SHP77 (cell line): Measurements from ENCODE around the gene CALCOCO2.
"Not testable (repeated sequence)": the region's sequence is repeated elsewhere in the genome, so short reads cannot be mapped to it uniquely, and the experiment has no call there.

ENCODE experiments used
- DNase-seq, 2 experiments: peaks; one replicate each; lab custom pipeline; 2025; lab: John Stamatoyannopoulos, UW

CALCOCO2 gene

DNA sequence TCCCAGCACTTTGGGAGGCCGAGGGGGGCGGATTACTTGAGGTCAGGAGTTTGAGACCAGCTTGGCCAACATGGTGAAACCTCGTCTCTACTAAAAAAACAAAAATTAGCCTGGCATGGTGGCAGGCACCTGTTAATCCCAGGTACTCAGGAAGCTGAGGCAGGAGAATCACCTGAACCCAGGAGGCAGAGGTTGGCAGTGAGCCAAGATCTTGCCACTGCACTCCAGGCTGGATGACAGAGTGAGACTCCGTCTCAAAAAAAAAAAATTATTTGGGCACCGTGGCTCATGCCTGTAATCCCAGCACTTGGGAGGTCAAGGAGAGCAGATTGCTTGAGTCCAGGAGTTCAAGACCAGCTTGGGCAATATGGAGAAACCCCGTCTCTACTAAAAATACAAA, 9.9 kb upstream of the CALCOCO2 start:
- not testable (repeated sequence) for DNase-seq

DNA sequence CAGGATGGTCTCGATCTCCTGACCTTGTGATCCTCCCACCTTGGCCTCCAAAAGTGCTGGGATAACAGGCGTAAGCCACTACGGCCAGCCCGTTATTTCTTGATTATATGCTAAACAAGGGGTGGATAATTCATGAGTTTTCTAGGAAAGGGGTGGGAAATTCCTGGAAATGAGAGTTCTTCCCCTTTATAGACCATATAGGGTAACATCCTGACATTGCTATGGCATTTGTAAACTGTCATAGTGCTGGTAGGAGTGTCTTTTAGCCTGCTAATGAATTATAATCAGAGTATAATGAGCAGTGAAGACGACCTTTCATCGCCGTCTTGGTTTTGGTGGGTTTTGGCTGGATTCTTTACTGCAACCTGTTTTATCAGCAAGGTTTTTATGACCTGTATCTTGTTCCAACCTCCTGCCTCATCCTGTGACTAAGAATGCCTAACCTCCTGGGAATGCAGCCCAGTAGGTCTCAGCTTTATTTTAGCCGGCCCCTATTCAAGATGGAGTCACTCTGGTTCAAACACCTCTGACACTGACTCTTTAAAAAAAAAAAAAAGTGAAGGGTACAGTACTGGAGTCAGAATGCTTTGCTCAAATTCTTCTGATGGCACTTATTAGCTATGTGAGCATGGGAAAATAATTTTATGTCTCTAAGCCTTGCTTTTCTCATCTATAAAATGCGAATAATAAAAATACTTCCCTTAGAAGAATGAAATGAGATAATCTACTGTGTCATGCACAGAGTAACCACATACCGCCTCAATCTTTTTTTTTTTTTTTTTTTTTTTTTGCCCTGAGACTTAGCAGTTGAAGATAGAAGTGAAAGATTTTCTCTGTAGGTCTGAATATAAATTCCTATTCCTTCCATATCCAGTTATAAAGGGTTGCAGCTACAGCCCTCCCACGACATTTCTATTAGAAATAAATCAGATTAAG, 5.1 kb upstream of the CALCOCO2 start:
- no peak for DNase-seq

DNA sequence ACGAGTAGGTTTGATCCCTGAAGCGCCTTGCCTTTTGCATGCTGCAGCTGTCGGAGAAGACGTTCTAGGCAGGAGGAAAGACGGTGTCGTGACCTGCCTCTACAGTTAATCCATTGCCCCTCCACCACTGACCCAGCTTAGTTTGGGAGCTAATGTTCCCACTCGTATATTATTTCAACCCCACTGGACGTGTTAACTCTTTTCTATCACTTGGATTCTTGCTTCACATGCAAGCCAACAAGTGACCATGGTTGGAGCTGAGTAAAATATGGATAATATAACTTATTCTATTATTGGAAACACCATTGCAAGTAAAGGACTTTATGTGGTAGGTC, 681 bp downstream of the CALCOCO2 start:
- DNase-seq: no peak

DNA sequence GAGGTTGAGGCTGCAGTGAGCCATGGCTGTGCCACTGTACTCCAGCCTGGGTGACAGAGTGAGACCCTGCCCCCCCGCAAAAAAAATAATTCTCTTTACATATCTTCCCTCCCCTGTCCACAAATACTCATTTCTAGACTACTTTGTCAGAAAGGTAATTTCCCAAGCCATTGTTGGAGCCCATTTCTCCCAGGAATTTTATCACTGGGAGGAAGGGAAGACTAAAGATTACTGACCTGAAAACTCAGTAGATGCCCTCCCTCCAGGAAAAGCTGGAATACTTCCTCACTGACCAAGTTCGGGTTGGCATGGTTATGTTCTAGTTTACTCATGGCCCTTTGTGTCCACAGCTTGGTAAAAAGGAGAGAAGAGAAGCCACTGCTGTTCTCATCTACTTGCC, 4.1 kb downstream of the CALCOCO2 start:
- DNase-seq: no peak

DNA sequence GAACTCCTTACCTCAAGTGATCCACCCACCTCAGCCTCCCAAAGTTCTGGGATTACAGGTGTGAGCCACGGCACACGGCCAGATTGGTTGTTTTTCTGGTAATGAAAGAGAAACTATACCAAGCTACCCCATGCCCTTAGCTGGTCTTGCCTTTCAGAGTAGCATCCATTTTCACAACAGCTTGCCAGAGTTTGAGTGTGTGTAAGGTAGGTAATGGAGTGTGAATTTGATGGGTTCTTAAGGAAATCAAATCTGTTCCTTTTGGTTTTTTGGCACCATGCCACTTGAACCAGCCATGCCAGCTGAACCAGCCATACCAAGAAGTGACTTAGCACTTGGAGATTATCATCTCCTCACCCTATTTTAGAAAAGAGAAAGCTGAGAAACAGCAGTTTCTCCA, 5.1 kb downstream of the CALCOCO2 start:
- DNase-seq: no peak

DNA sequence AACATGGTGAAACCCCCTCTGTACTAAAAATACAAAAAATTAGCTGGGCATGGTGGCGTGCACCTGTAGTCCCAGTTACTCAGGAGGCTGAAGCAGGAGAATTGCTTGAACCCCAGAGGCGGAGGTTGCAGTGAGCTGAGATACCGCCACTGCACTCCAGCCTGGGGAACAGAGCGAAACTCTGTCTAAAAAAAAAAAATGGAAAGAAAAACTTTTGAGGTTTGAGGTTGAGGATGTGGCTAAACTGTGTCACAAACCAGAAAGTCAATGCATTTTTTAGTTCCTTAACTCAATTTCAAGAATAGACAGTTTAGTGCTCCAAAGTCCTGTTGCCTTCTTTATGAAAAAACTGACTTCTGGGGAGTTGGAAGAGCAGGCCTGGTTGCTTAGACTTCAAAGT, 6.6 kb downstream of the CALCOCO2 start:
- not testable (repeated sequence) for DNase-seq

DNA sequence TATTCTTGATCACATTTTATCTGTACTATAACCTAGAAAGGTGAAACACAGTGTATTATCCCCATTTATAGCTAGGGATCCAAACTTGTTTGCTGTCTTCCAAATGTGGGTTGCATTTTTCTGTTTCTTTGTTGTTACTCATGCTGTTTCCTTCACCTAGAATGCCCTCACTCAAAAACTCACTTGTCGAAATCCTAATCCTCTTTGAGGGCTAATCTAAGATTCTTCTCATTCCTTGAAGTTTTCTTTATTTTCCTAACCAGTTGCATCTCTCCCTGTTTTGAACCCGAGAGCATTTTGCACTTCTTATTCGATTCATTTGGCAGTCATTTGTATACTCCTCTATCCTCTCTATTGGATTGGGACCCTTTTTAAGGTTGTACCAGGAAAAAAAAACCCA, 9.6 kb downstream of the CALCOCO2 start:
- no peak for DNase-seq

DNA sequence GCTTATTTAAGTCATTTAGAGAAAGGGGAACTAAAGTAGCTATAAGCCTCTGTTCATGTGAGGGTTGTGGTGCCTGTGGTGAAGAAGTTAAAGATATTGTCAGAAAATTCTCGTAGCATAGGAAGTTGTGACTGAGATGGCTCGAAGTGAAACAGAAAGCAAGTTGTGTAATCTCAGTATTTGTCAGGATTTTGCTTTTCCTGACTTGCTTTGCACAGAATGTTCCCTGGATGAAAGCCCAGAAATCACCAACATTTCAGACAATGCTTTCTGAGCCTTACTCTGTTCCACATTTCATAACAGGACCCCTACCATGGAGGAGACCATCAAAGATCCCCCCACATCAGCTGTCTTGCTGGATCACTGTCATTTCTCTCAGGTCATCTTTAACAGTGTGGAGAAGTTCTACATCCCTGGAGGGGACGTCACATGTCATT, 10.6 kb downstream of the CALCOCO2 start:
- no peak for DNase-seq

DNA sequence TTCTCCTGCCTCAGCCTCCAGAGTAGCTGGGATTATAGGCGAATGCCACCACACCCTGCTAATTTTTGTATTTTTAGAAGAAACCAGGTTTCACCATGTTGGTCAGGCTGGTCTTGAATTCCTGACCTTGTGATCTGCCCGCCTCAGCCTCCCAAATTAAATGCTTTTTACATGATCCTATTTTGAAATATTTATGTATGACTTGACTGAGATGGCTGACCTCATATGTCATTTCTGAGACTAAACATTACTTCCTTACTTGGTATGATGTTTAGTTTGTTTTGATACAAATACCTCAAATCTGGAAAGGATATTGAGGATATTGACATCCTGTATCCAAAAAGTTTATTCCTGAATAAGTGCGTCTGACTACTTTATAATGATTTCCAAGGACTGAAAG, 11.9 kb downstream of the CALCOCO2 start:
- no peak for DNase-seq

DNA sequence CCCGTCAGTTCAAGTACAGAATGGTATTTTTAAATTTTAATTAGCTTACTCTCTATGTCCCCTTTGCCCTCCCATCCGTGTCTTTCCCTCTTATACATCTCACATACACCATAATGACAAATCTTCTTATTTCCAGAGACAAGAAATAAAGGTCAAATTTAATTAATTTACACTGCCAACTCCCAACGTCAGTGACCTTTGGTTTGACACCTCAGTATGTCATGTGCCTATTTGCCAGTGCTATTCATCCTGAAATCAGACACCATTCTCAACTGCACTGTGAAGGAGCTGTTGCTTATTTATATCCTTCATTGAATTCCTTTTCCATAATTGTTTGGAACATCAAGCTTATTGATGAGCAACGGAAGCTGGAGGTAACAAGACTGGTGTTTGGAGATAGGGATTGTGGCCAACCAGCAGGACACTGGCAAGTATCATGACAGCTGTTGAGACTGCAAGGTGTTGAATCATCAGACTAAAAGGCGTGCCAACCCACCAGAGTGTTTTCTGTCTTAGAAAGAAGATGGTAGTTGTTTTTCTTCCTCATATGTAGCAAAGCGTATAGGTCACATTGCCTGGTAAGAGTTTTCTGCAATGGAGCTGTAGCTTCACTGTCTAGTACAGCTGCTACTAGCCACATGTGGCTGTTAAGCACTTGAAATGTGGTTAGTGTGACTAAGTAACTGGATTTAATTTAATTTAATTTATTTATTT, 12.5 kb downstream of the CALCOCO2 start:
- DNase-seq: no peak

DNA sequence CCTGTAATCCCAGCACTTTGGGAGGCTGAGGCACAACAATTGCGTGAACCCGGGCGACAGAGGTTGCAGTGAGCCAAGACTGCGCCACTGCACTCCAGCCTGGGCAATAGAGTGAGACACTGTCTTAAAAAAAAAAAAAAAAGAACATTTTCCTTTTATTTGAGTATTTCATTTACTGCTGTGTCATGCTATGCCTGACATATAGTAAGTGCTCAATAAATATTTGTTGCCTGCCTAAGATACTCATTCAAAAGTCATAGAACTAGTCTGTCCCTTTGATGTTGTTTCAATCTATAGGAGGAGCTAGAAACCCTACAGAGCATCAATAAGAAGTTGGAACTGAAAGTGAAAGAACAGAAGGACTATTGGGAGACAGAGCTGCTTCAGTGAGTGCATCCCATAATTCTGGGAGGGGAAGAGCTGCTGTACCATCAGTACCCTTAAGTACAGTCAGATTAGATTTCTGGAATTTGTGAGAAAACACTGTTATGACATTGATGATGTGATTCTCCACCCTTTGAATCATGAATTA, 20.0 kb downstream of the CALCOCO2 start:
- no peak for DNase-seq

DNA sequence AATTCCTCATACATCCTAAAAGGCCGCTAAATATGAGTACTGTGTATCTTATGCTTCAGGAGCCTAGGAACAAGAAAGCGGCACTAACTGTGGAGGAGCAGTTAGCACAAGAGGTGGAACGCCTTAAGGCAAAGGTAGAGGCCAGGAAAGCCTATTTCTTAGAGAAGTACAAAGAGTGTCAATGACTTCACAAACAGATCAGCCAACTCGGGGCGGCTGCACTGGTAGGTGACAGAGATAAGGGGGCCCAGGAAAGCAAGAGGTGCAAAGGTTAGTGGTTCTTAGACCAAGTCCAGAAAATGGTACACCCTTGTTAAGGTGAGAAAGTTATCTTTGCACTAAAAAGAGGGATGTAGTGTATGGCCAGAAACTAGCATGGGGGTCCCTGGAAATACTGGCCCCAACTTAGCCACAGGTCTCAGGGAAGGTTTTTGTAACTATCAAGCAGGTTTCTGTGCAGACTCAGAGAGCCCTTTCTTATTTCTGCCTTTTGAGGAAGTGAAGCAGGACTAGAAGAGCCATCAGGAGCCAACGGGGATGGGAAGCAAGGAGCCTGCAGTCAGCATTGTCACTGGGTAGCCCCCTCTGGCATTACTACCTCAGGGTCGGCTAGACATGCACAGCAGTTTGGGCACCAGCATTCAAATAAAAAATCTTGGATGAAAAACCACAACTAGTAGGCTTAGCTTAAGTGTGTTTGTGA, 24.1 kb downstream of the CALCOCO2 start:
- no peak for DNase-seq

DNA sequence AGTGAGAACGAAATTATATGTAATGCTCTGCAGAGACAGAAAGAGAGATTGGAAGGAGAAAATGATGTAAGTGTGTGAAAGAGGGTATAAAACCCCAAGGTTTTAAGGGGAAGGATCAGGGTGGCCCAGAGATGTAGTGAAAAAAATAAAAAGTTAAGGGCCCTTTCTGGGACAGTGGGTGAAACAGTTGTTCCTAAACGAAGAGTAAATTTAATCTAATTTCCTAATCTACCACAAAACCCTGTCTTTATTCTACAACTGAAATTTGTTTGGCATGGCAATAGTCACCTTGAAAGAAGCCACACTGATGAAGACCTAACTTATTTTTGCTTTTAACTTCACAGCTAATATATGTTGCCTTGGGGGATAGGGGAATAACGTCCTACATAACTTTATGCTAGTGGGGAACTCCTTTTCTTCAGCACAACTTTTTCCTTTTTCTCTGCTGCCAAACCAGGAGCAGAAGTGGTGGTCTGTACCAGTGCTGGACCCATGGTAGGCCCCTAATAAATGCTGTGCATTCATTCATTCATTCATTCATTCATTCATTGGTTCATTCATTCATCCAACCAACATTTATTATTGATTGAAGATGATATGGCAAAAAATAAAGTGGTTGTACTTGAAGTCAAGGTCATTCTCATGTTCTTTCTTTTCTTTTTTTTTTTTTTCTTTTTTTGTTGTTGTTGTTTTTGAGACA, 25.4 kb downstream of the CALCOCO2 start:
- DNase-seq: no peak

DNA sequence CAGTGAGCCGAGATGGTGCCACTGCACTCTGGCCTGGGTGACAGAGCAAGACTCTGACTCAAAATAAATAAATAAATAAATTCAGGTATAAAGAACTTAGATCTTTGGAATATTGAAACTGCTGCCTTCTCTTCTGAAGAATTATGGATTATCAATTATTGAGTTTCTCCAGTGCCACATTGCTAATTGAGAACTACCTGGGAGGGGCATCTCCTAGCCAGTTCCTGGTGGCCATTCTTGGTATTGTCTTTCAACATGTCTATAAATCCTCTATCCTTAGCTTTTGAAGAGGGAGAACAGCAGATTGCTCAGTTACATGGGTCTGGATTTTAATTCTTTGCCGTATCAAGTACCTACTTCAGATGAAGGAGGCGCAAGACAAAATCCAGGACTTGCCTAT, 29.2 kb downstream of the CALCOCO2 start:
- DNase-seq: no peak

DNA sequence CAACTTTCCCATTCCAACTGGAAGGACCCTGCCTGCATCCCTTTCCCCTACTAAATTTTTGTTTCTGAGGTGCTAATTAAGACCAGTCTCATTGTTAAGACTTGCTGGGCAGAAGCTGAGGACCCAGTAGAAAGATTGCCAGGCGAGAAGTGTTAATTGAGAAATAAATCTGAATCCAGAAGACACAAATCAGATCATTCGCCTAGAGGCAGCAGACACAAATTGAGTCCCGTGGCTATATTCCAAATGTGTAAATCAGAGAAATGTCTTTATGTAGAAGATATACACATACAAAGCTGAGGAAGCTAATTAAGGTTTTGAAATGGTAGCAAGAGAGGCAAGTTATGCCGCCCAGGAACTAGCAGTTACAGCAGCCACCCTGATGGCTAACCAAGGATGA, 29.6 kb downstream of the CALCOCO2 start:
- no peak for DNase-seq

DNA sequence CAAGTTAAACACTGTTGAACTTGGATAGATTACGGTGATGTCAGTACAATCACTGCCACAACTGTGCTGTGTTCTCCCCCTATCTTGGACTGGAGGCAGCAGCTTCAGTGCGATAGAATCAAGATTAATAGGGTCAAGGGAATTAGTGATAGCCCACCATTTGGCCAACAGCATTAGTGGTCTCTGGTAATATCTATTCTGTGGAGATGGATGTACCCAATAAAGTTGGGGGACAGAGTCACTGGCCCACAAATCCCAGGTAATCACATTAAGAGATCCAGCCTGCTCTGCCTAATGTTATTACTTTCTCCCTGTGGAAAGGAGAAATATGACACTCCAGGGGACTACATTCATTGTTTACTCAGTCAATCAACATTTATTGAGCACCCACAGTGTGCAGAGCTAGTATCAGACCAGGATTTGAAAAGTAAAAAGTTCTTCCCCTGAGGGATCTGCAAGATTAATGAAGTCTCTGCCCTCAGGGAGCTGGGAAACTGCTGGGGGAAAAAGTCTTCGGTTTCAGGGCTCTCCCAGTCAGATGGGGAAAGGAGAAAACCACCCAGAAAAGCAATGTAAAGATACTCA, 38.2 kb downstream of the CALCOCO2 start:
- no peak for DNase-seq

DNA sequence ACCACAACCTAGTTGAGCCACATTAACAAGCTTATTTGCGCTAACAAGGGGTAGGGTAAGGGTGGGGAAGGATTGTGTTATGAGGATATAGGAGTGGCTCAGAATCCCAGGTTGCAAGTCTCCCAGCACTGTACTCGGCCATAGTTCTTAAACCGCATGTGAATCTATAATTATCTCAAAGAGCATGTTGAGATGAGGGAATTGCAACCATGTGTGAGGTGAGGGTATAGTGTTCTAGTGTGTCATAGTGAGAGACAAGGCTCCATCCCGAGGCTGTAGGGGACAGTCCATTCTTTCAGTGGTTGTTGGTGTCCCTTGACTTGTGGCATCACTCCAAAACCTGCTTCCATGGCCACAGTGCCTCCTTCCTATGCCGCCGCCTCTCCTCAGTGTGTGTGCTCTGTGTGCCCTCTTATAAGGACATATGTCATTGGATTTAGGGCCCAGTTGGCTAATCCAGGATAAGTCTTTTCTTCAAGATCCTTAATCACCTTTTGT, 39.0 kb downstream of the CALCOCO2 start:
- DNase-seq: no peak

DNA sequence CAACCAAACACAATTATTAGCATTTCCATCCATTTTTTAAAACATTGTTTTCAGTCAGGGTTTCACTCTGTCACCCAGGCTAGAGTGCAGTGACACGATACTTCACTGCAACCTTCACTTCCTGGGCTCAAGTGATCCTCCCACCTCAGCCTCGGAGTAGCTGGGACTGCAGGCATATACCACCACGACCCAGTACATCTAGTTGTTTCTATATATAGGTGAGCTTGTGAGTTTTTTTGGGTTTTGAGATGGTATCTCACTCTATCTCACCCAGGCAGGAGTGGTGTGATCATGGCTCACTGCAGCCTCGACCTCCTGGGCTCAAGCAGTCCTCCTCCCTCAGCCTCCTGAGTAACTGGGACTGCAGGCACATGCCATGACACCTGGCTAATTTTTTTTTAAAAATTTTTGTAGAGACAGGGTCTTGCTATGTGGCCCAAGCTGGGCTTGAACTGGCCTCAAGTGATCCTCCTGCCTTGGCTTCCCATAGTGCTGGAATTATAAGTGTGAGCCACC, 40.3 kb downstream of the CALCOCO2 start:
- no peak for DNase-seq

DNA sequence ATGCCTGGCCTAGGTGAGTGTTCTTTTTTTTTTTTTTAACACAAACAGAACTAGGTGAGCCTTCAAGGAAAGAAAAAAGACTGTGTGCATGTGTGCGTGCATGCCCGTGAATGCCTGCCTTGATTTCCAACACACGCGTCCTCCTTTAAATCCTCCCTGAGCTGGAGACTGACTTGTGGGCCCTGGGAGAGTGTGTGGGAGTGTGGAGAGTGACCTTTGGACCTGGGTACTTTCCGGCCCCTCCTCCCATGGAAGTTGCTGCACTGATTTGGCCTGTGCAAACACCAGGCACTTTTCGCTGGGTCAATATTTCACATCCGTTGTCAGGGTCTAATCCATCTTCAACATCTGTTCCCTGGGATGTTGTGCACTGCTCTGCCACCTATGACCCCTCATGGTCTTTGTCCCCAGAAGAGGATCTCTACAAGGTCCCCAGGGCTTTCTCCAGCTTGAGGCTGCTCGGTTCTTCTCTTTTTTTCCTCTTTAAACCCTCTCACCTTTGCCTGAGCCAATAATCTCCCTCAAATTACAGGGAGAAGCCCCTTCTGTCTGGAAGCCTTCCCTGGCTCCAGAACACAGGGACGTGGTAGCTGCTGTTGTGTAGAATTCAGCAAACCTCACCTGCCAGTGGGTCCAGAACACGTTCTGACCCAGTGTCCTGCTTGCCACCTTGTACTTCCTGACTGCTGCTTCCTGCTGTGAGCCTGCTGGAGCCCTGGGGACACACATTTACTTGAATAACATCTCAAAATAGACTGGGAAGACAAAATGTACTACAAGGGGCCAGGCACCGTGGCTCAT, 40.9 kb downstream of the CALCOCO2 start:
- peak in 1 of 2 experiments; percentile 6 for DNase-seq

DNA sequence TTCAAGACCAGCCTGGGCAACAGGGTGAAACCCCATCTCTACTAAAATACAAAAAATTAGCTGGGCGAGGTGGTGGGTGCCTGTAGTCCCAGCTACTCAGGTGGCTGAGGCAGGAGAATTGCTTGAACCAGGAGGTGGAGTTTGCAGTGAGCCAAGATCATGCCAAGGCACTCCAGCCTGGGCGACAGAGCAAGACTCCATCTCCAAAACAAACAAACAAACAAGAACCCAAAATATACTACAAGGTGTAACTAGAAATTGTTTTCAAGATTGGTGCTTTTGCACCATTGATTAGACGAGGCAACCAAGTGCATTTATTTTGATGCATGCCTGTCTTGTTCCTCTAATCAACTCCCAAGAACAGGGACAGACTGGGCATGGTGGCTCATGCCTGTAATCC, 41.6 kb downstream of the CALCOCO2 start:
- DNase-seq: not testable (repeated sequence)
